HUES6 (cell line): Measurements from ENCODE around the gene ACAP3.
A peak's percentile ranks its signal among the peaks of the same experiment; 100 is the strongest.
"Not testable (repeated sequence)": the region's sequence is repeated elsewhere in the genome, so short reads cannot be mapped to it uniquely, and the experiment has no call there.

Source experiments
- H3K27ac ChIP-seq: 2 replicates; pipeline ENCODE4 v1.7.0; 2013; ENCODE audit warnings: low read depth, mild to moderate bottlenecking, low read length, inconsistent platforms
- H3K27me3 ChIP-seq: 2 replicates; pipeline ENCODE4 v1.6.1; 2013; ENCODE audit warnings: low read length; ENCODE audit not compliant: control insufficient read depth, insufficient read depth
- H3K36me3 ChIP-seq: 2 replicates; pipeline ENCODE4 v1.6.1; 2013; ENCODE audit warnings: low read length; ENCODE audit not compliant: control insufficient read depth, insufficient read depth
- H3K4me1 ChIP-seq: 2 replicates; pipeline ENCODE4 v1.6.1; 2013; ENCODE audit warnings: low read length; ENCODE audit not compliant: control insufficient read depth, insufficient read depth
- H3K4me3 ChIP-seq: 2 replicates; pipeline ENCODE4 v1.5.1; 2013; ENCODE audit warnings: low read depth, low read length
- H3K9ac ChIP-seq: one replicate; pipeline ENCODE4 v1.6.1; 2013; ENCODE audit warnings: mild to moderate bottlenecking, low read length
- H3K9me3 ChIP-seq: 2 replicates; pipeline ENCODE4 v1.6.1; 2013; ENCODE audit warnings: low read depth, low read length; ENCODE audit not compliant: control insufficient read depth, insufficient read depth

ACAP3 gene

DNA sequence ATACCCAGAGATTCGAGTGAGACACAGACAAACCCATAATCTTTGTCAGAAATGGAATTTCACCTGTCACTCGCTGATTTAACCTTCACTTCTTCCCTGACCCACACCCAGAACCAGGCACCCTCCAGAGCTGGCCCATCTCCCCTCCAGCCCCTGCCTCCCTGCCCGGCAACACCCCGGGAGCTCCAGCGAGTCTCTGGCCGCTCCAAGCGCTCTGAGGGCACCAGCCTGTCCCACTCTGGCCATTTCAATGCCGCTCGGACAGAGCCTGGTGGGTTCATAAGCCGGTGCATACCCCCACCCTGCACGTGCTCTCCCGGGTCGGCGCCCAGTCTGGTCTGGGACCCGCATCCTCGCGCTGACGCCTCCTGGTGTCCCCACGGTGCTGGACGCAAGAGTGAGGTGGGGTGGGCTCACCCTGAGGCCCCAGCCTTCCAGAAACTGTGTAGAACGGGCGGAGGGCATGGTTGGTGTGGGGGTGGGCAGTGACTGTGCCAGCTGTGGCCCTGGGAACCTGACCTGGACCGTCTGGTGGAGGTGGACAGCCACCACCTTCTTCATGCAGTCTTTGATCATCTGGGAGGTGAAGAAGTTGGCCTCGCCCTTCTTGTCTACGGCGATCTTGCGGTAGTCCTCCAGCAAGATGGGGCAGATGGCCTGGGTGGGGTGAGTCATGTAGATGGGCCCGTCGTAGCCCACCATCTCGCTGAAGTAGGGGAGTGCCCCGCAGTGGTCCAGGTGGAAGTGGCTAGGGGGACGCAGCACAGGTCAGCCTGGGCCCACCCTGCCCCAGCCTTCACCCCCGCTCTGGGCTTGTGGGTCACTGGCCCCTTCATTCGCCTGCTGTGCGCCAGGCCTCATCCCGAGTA is 11.3 kb upstream of the ACAP3 start:
- H3K36me3 ChIP-seq, result peaks cover 54% of the 10 kb centered on the region

DNA sequence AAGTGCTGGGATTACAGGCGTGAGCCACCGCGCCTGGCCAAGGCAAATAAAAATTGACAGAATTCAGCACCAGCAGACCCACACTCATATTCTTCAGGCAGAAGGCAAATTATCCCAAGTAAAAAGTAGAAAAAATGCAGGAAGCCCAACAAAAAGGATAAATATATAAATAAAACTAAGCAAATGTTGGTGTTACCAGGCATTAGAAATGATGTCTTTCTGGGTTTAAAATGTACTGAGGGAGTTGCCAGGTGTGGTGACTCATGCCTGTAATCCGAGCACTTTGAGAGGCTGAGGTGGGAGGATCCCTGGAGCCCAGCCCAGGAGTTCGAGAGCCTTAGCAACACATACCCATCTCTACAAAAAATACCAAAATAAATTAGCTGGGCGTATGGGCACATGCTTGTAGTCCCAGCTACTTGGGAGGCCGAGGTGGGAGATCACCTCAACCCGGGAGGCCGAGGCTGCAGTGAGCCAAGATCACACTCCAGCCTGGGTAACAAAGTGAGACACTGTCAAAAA is 10.5 kb upstream of the ACAP3 start:
- no peak overlapping the region for H3K9ac ChIP-seq
- no peaks in the 10 kb centered on the region for H3K9me3 ChIP-seq
- no peak overlapping the region for H3K4me3 ChIP-seq
- peaks cover 20% of the 10 kb centered on the region for H3K4me1 ChIP-seq
- H3K27me3 ChIP-seq, result no peaks in the 10 kb centered on the region
- H3K36me3 ChIP-seq, result peaks cover 62% of the 10 kb centered on the region
- H3K27ac ChIP-seq, result no peak overlapping the region

More for the DNA sequence above, 11.3 kb upstream of the ACAP3 start:
- Histone ChIP-seq H3K27me3 (no peaks in the 10 kb centered on the region), H3K4me3 (no peak overlapping the region), H3K4me1 (peaks cover 20% of the 10 kb centered on the region), H3K9ac (no peak overlapping the region), H3K9me3 (no peaks in the 10 kb centered on the region), H3K27ac (no peak overlapping the region)

- Histone ChIP-seq H3K4me1 (peaks cover 20% of the 10 kb centered on the region), H3K27ac (no peak overlapping the region), H3K36me3 (peaks cover 70% of the 10 kb centered on the region), H3K9me3 (no peaks in the 10 kb centered on the region), H3K27me3 (no peaks in the 10 kb centered on the region), H3K4me3 (no peak overlapping the region), H3K9ac (no peak overlapping the region)
Measured at GRCh38 chr1:1317420-1317819, 9.7 kb upstream of the ACAP3 start.

DNA sequence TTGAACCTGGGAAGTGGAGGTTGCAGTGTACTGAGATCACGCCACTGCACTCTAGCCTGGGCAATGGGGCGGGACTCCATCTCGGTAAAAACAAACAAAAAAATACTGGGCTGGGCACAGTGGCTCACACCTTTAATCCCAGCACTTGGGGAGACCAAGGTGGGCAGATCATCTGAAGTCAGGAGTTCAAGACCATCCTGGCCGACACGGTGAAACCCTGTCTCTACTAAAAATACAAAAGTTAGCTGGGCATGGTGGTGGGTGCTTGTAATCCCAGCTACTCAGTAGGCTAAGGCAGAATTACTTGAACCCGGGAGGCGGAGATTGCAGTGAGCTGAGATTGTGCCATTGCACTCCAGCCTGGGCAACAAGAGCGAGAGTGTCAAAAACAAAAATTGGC is 8.5 kb upstream of the ACAP3 start:
- H3K9me3 ChIP-seq, H3K4me3 ChIP-seq, H3K27me3 ChIP-seq, H3K9ac ChIP-seq, H3K27ac ChIP-seq: not testable (repeated sequence)
- Histone ChIP-seq H3K4me1 (peaks cover 20% of the 10 kb centered on the region), H3K36me3 (peaks cover 78% of the 10 kb centered on the region)

- Histone ChIP-seq H3K27ac (0 out of 2 replicates have a peak overlapping the region, but pooled peaks have one; percentile 27), H3K9me3 (no peaks in the 10 kb centered on the region), H3K4me1 (peaks cover 20% of the 10 kb centered on the region), H3K9ac (peak overlapping the region; percentile 50), H3K27me3 (no peaks in the 10 kb centered on the region), H3K36me3 (peaks cover 78% of the 10 kb centered on the region), H3K4me3 (no peak overlapping the region)
Measured at GRCh38 chr1:1315435-1315954, 7.8 kb upstream of the ACAP3 start.

GRCh38 chr1:1314678-1315335 is 7.1 kb upstream of the ACAP3 start:
- Histone ChIP-seq H3K9ac (peak overlapping the region; percentile 50), H3K36me3 (peaks cover 78% of the 10 kb centered on the region), H3K4me1 (peaks cover 25% of the 10 kb centered on the region), H3K27ac (0 out of 2 replicates have a peak overlapping the region, but pooled peaks have one; percentile 27), H3K27me3 (no peaks in the 10 kb centered on the region), H3K9me3 (no peaks in the 10 kb centered on the region), H3K4me3 (no peak overlapping the region)

- no peak overlapping the region for H3K9ac ChIP-seq
- peaks cover 73% of the 10 kb centered on the region for H3K36me3 ChIP-seq
- H3K27ac ChIP-seq, result no peak overlapping the region
- peaks cover 31% of the 10 kb centered on the region for H3K4me1 ChIP-seq
- no peaks in the 10 kb centered on the region for H3K9me3 ChIP-seq
- no peaks in the 10 kb centered on the region for H3K27me3 ChIP-seq
- H3K4me3 ChIP-seq, result no peak overlapping the region
Measured at GRCh38 chr1:1314237-1314586, 6.5 kb upstream of the ACAP3 start.

GRCh38 chr1:1313500-1314236 is 5.9 kb upstream of the ACAP3 start:
- H3K27me3 ChIP-seq, result no peaks in the 10 kb centered on the region
- H3K4me3 ChIP-seq, result no peak overlapping the region
- H3K4me1 ChIP-seq, result peaks cover 31% of the 10 kb centered on the region
- no peak overlapping the region for H3K9ac ChIP-seq
- H3K27ac ChIP-seq, result no peak overlapping the region
- peaks cover 67% of the 10 kb centered on the region for H3K36me3 ChIP-seq
- no peaks in the 10 kb centered on the region for H3K9me3 ChIP-seq

GRCh38 chr1:1312450-1313314 is 5.0 kb upstream of the ACAP3 start:
- Histone ChIP-seq H3K4me3 (no peak overlapping the region), H3K27ac (no peak overlapping the region), H3K9ac (no peak overlapping the region), H3K4me1 (peaks cover 25% of the 10 kb centered on the region), H3K36me3 (peaks cover 60% of the 10 kb centered on the region), H3K27me3 (no peaks in the 10 kb centered on the region), H3K9me3 (no peaks in the 10 kb centered on the region)
